NCI-H446 treated with DMSO at 0.1 percent for 48 hours (cell line): ENCODE measurements around the gene TMEM98.
"Not testable (repeated sequence)": the region's sequence is repeated elsewhere in the genome, so short reads cannot be mapped to it uniquely, and the experiment has no call there.

Source experiments
- DNase-seq: peaks from one replicate; lab custom pipeline; 2025; lab: John Stamatoyannopoulos, UW

Gene TMEM98

GRCh38 chr17:32914181-32914580 is 13.8 kb upstream of the TMEM98 start:
- no peak for DNase-seq

GRCh38 chr17:32915245-32915644 is 12.7 kb upstream of the TMEM98 start:
- no peak for DNase-seq

GRCh38 chr17:32916134-32916533 is 11.8 kb upstream of the TMEM98 start:
- no peak for DNase-seq

- no peak for DNase-seq
Observed at GRCh38 chr17:32917081-32917480, 10.9 kb upstream of the TMEM98 start.

GRCh38 chr17:32917842-32918241 is 10.1 kb upstream of the TMEM98 start:
- DNase-seq = no peak

GRCh38 chr17:32919876-32920275 is 8.1 kb upstream of the TMEM98 start:
- not testable (repeated sequence) for DNase-seq

- DNase-seq = no peak
Observed at GRCh38 chr17:32920293-32920692, 7.7 kb upstream of the TMEM98 start.

- DNase-seq = no peak
Observed at GRCh38 chr17:32921017-32921416, 6.9 kb upstream of the TMEM98 start.

GRCh38 chr17:32923905-32924304 is 4.0 kb upstream of the TMEM98 start:
- not testable (repeated sequence) for DNase-seq

- no peak for DNase-seq
Observed at GRCh38 chr17:32926183-32926582, 1.8 kb upstream of the TMEM98 start.

- DNase-seq = not testable (repeated sequence)
Observed at GRCh38 chr17:32926789-32927188, 1.2 kb upstream of the TMEM98 start.

- DNase-seq = no peak
Observed at GRCh38 chr17:32927201-32927723, 691 bp upstream of the TMEM98 start.

- DNase-seq = no peak
Observed at GRCh38 chr17:32928586-32929535, 908 bp downstream of the TMEM98 start.

- no peak for DNase-seq
Observed at GRCh38 chr17:32929588-32929987, 1.6 kb downstream of the TMEM98 start.

GRCh38 chr17:32930512-32930911 is 2.6 kb downstream of the TMEM98 start:
- no peak for DNase-seq

- no peak for DNase-seq
Observed at GRCh38 chr17:32931686-32932085, 3.7 kb downstream of the TMEM98 start.

GRCh38 chr17:32933881-32934280 is 5.9 kb downstream of the TMEM98 start:
- DNase-seq = no peak

- DNase-seq = no peak
Observed at GRCh38 chr17:32935726-32936125, 7.8 kb downstream of the TMEM98 start.

GRCh38 chr17:32936186-32936893 is 8.4 kb downstream of the TMEM98 start:
- DNase-seq = no peak

GRCh38 chr17:32936894-32937500 is 9.0 kb downstream of the TMEM98 start:
- no peak for DNase-seq

GRCh38 chr17:32940706-32941390 is 12.9 kb downstream of the TMEM98 start:
- no peak for DNase-seq
